Endothelial cell (in vitro differentiated cells): ENCODE results near the gene TEKT1. TPM values are rescaled to one million over a fixed set of nuclear protein-coding genes. Genes with fewer than 3 reads are reported as not detected.

Experiments used
- DNase-seq: peaks from one replicate; pipeline ENCODE4 v3.0.0; 2021; ENCODE audit warnings: low spot score
- H3K27ac Mint-ChIP-seq: one replicate; pipeline ENCODE4 v1.8.0; 2021; ENCODE audit warnings: mixed read lengths, inconsistent platforms; ENCODE audit not compliant: unreplicated experiment
- H3K27me3 Mint-ChIP-seq: one replicate; pipeline ENCODE4 v1.8.0; 2021; ENCODE audit warnings: mild to moderate bottlenecking, moderate library complexity, mixed read lengths, inconsistent platforms; ENCODE audit not compliant: unreplicated experiment
- H3K36me3 Mint-ChIP-seq: one replicate; pipeline ENCODE4 v1.8.0; 2021; ENCODE audit warnings: mild to moderate bottlenecking, low read depth, mixed read lengths, inconsistent platforms; ENCODE audit not compliant: unreplicated experiment
- H3K4me1 Mint-ChIP-seq: one replicate; pipeline ENCODE4 v1.8.0; 2021; ENCODE audit warnings: mild to moderate bottlenecking, mixed read lengths, inconsistent platforms; ENCODE audit not compliant: unreplicated experiment
- H3K4me3 Mint-ChIP-seq: one replicate; pipeline ENCODE4 v1.8.0; 2021; ENCODE audit warnings: mild to moderate bottlenecking, mixed read lengths, inconsistent platforms; ENCODE audit not compliant: unreplicated experiment
- H3K9me3 Mint-ChIP-seq: one replicate; pipeline ENCODE4 v1.8.0; 2021; ENCODE audit warnings: mixed read lengths, inconsistent platforms; ENCODE audit not compliant: unreplicated experiment
- CTCF ChIP-seq: fragments of 200-600 bp; sonication (generic); IDR thresholded peaks from one replicate; pipeline ENCODE4 v1.5.0; 2021; ENCODE audit warnings: antibody characterized with exemption; ENCODE audit not compliant: unreplicated experiment
- total RNA-seq: library from RNA; stranded (reverse); fragmentation: NEBNext Ultra II Directional; extraction: Animal tissue kit (Norgen Biotek cat#: 25700); gene quantifications from one replicate; pipeline ENCODE4 v1.2.1, GENCODE V29; 2021; ENCODE audit not compliant: unreplicated experiment

TEKT1 gene
- total RNA-seq, 1 donor from 2014 or later: 1.2 TPM

- TF ChIP-seq CTCF: no peak
- H3K27ac Mint-ChIP-seq: peak overlapping the region; percentile 50
- no peak for DNase-seq
- H3K4me3 Mint-ChIP-seq: peak overlapping the region; percentile 10
- H3K27me3 Mint-ChIP-seq: peaks cover 2% of the 10 kb centered on the region
- no peaks in the 10 kb centered on the region for H3K9me3 Mint-ChIP-seq
- peaks cover 19% of the 10 kb centered on the region for H3K4me1 Mint-ChIP-seq
- H3K36me3 Mint-ChIP-seq: no peaks in the 10 kb centered on the region
These were observed 44.3 kb downstream of the TEKT1 start for GRCh38 chr17:6787081-6787693.

- H3K9me3 Mint-ChIP-seq: no peaks in the 10 kb centered on the region
- H3K36me3 Mint-ChIP-seq: no peaks in the 10 kb centered on the region
- DNase-seq: no peak
- TF ChIP-seq CTCF: no peak
- peaks cover 1% of the 10 kb centered on the region for H3K27me3 Mint-ChIP-seq
- H3K4me3 Mint-ChIP-seq: no peak overlapping the region
- H3K27ac Mint-ChIP-seq: peak overlapping the region; percentile 40
- H3K4me1 Mint-ChIP-seq: peaks cover 18% of the 10 kb centered on the region
These were observed 44.9 kb downstream of the TEKT1 start for GRCh38 chr17:6786618-6787017.

GRCh38 chr17:6782244-6782643, 49.3 kb downstream of the TEKT1 start:
- Mint-ChIP-seq H3K4me1 (peaks cover 8% of the 10 kb centered on the region), H3K9me3 (no peaks in the 10 kb centered on the region), H3K36me3 (peaks cover 6% of the 10 kb centered on the region), H3K27ac (no peak overlapping the region), H3K4me3 (no peak overlapping the region), H3K27me3 (peaks cover 5% of the 10 kb centered on the region)
- no peak for TF ChIP-seq CTCF
- DNase-seq: no peak

GRCh38 chr17:6780886-6781285, 50.6 kb downstream of the TEKT1 start:
- no peak overlapping the region for H3K4me3 Mint-ChIP-seq
- H3K36me3 Mint-ChIP-seq: peaks cover 6% of the 10 kb centered on the region
- TF ChIP-seq CTCF: no peak
- DNase-seq: no peak
- H3K9me3 Mint-ChIP-seq: no peaks in the 10 kb centered on the region
- H3K4me1 Mint-ChIP-seq: no peaks in the 10 kb centered on the region
- no peak overlapping the region for H3K27ac Mint-ChIP-seq
- H3K27me3 Mint-ChIP-seq: peaks cover 9% of the 10 kb centered on the region

GRCh38 chr17:6780001-6780400, 51.5 kb downstream of the TEKT1 start:
- no peak for DNase-seq
- H3K27ac Mint-ChIP-seq: no peak overlapping the region
- H3K4me1 Mint-ChIP-seq: no peaks in the 10 kb centered on the region
- peaks cover 13% of the 10 kb centered on the region for H3K27me3 Mint-ChIP-seq
- no peaks in the 10 kb centered on the region for H3K9me3 Mint-ChIP-seq
- peaks cover 6% of the 10 kb centered on the region for H3K36me3 Mint-ChIP-seq
- no peak overlapping the region for H3K4me3 Mint-ChIP-seq
- TF ChIP-seq CTCF: no peak
